GM23338 (cell line): ENCODE data around the gene NUDT2. TPM values are rescaled to one million over a fixed set of nuclear protein-coding genes. Genes with fewer than 3 reads are reported as not detected.

Source experiments
- ATAC-seq: fragments of 200-7000 bp; cut with Tn5 transposase; 3 replicates; pipeline ENCODE4 v1.9.1; 2020
- DNase-seq: peaks from one replicate; pipeline ENCODE4 v3.0.0-alpha.2; 2015; ENCODE audit warnings: low spot score
- H2AFZ ChIP-seq: fragments of 200-600 bp; sonication (generic); 2 replicates; pipeline ENCODE4 v1.8.0; 2016; ENCODE audit warnings: antibody characterized with exemption, mild to moderate bottlenecking, moderate library complexity
- H3F3A ChIP-seq: fragments of 200-600 bp; sonication (generic); replicated peaks from 2 replicates; pipeline ENCODE4 v1.8.0; 2017; ENCODE audit warnings: antibody characterized with exemption, mixed run types, low read depth
- H3K27ac ChIP-seq: fragments of 200-600 bp; sonication (generic); 2 replicates; pipeline ENCODE4 v1.6.1; 2016; ENCODE audit warnings: low read depth
- H3K27me3 ChIP-seq: fragments of 200-600 bp; sonication (generic); 2 replicates; pipeline ENCODE4 v1.8.0; 2016; ENCODE audit warnings: mild to moderate bottlenecking, mixed run types, moderate library complexity; ENCODE audit not compliant: insufficient read depth
- H3K36me3 ChIP-seq: fragments of 200-600 bp; sonication (generic); 2 replicates; pipeline ENCODE4 v1.8.0; 2016; ENCODE audit warnings: mild to moderate bottlenecking; ENCODE audit not compliant: insufficient read depth
- H3K4me1 ChIP-seq: fragments of 200-600 bp; sonication (generic); 2 replicates; pipeline ENCODE4 v1.8.0; 2016; ENCODE audit warnings: mild to moderate bottlenecking, moderate library complexity; ENCODE audit not compliant: insufficient read depth
- H3K4me2 ChIP-seq: fragments of 200-600 bp; sonication (generic); 2 replicates; pipeline ENCODE4 v1.7.1; 2017; ENCODE audit warnings: mixed run types
- H3K4me3 ChIP-seq: fragments of 200-600 bp; sonication (generic); 2 replicates; pipeline ENCODE4 v1.6.1; 2016; ENCODE audit warnings: mixed run types
- H3K79me2 ChIP-seq: fragments of 200-600 bp; sonication (generic); replicated peaks from 2 replicates; pipeline ENCODE4 v1.8.0; 2017; ENCODE audit warnings: mild to moderate bottlenecking; ENCODE audit not compliant: insufficient read depth
- H3K9me2 ChIP-seq: fragments of 200-600 bp; sonication (generic); 2 replicates; pipeline ENCODE4 v1.8.0; 2017; ENCODE audit not compliant: insufficient read depth
- H4K20me1 ChIP-seq: fragments of 200-600 bp; sonication (generic); replicated peaks from 2 replicates; pipeline ENCODE4 v1.8.0; 2017; ENCODE audit warnings: mild to moderate bottlenecking; ENCODE audit not compliant: insufficient read depth
- H3K27ac Mint-ChIP-seq: 2 replicates; pipeline ENCODE4 v1.8.0; 2020; ENCODE audit warnings: inconsistent platforms, mild to moderate bottlenecking, moderate library complexity, mixed read lengths
- H3K27me3 Mint-ChIP-seq: 3 replicates; pipeline ENCODE4 v1.8.0; 2022; ENCODE audit warnings: low read depth, mild to moderate bottlenecking, moderate library complexity, mixed read lengths, inconsistent platforms; ENCODE audit not compliant: insufficient read depth, poor library complexity
- H3K36me3 Mint-ChIP-seq: 3 replicates; pipeline ENCODE4 v1.8.0; 2021; ENCODE audit warnings: low read depth, mild to moderate bottlenecking, inconsistent platforms, moderate library complexity, mixed read lengths
- H3K4me1 Mint-ChIP-seq: 3 replicates; pipeline ENCODE4 v1.8.0; 2020; ENCODE audit warnings: mild to moderate bottlenecking, inconsistent platforms, mixed read lengths
- H3K4me3 Mint-ChIP-seq: 3 replicates; pipeline ENCODE4 v1.8.0; 2021; ENCODE audit warnings: moderate library complexity, mild to moderate bottlenecking, inconsistent platforms, mixed read lengths
- H3K9me3 Mint-ChIP-seq: 3 replicates; pipeline ENCODE4 v1.8.0; 2020; ENCODE audit warnings: moderate library complexity, mild to moderate bottlenecking, inconsistent platforms, mixed read lengths
- CREB1 ChIP-seq: fragments of 250-450 bp; sonication (Bioruptor Pico); IDR thresholded peaks from 2 replicates; pipeline ENCODE4 v1.5.0; 2020; ENCODE audit warnings: low read depth, mild to moderate bottlenecking, moderate library complexity
- CTCF ChIP-seq, 2 experiments: fragments of 200-600 bp in 1 of 2; sonication (generic) in 1 of 2; conservative IDR thresholded peaks; 2 replicates each; pipeline versions ENCODE4 v1.5.1 to v1.6.1; 2016 to 2017; ENCODE audit warnings: antibody characterized with exemption in 2 of 2, low read depth in 2 of 2, mild to moderate bottlenecking in 2 of 2, moderate library complexity in 1 of 2
- ETS1 ChIP-seq: IDR thresholded peaks from 2 replicates; pipeline ENCODE4 v1.6.1; 2016; ENCODE audit warnings: antibody characterized with exemption
- EZH2 ChIP-seq: fragments of 200-600 bp; sonication (generic); IDR thresholded peaks from one replicate; pipeline ENCODE4 v1.8.0; 2017; ENCODE audit warnings: antibody characterized with exemption, mild to moderate bottlenecking, low read depth; ENCODE audit not compliant: unreplicated experiment
- EZH2phosphoT487 ChIP-seq: fragments of 200-600 bp; sonication (generic); IDR thresholded peaks from one replicate; pipeline ENCODE4 v1.8.1; 2018; ENCODE audit warnings: antibody characterized with exemption; ENCODE audit not compliant: unreplicated experiment
- JUNB ChIP-seq: IDR thresholded peaks from one replicate; pipeline ENCODE4 v1.6.1; 2016; ENCODE audit warnings: antibody characterized with exemption; ENCODE audit not compliant: unreplicated experiment
- NANOG ChIP-seq: IDR thresholded peaks from 2 replicates; pipeline ENCODE4 v1.6.1; 2016; ENCODE audit warnings: antibody characterized with exemption, borderline replicate concordance
- POLR2AphosphoS5 ChIP-seq: IDR thresholded peaks from 2 replicates; pipeline ENCODE4 v1.6.1; 2016; ENCODE audit warnings: antibody characterized with exemption, low read depth
- REST ChIP-seq: IDR thresholded peaks from one replicate; pipeline ENCODE4 v1.6.1; 2018; ENCODE audit warnings: antibody characterized with exemption; ENCODE audit not compliant: unreplicated experiment
- STAT1 ChIP-seq: IDR thresholded peaks from one replicate; pipeline ENCODE4 v1.6.1; 2016; ENCODE audit warnings: antibody characterized with exemption; ENCODE audit not compliant: unreplicated experiment
- ZNF114 ChIP-seq: fragments of 250-450 bp; sonication (Bioruptor Pico); IDR thresholded peaks from 2 replicates; pipeline ENCODE4 v1.5.0; 2020; ENCODE audit warnings: mild to moderate bottlenecking, moderate library complexity
- ZNF331 ChIP-seq: fragments of 250-450 bp; sonication (Bioruptor Pico); IDR thresholded peaks from 2 replicates; pipeline ENCODE4 v1.5.0; 2020; ENCODE audit warnings: low read depth, mild to moderate bottlenecking, moderate library complexity
- ZNF462 ChIP-seq: fragments of 250-450 bp; sonication (Bioruptor Pico); IDR thresholded peaks from 2 replicates; pipeline ENCODE4 v1.5.0; 2020; ENCODE audit warnings: mild to moderate bottlenecking, moderate library complexity
- polyA plus RNA-seq: library from polyadenylated mRNA; unstranded; fragments of >200 nt; fragmentation: Nextera tagmentation; extraction: Ambion mirVana; gene quantifications from 2 replicates; pipeline ENCODE4 v1.2.1, GENCODE V29; 2016
- total RNA-seq: library from RNA; depleted of rRNA; stranded (reverse); fragments of >200 nt; shearing (Covaris generic); gene quantifications from 2 replicates; pipeline ENCODE4 v1.2.3, GENCODE V29; 2014

The NUDT2 gene
- total and polyA plus RNA-seq, 2 experiments from 2014 or later: 9.5 to 16.4 TPM

- Histone ChIP-seq H3K9me2 (0 out of 2 replicates have a peak, but pooled peaks cover 3% of the 10 kb centered on the region), H3K36me3 (no peaks in the 10 kb centered on the region), H2AFZ (no peak overlapping the region), H3K4me1 (peaks cover 8% of the 10 kb centered on the region; the same call in 1 of the 2 replicates), H3F3A (no peaks in the 10 kb centered on the region), H3K27me3 (no peaks in the 10 kb centered on the region), H3K79me2 (no peaks in the 10 kb centered on the region), H4K20me1 (no peaks in the 10 kb centered on the region), H3K4me3 (no peak overlapping the region), H3K27ac (no peak overlapping the region), H3K4me2 (no peak overlapping the region)
- peaks cover 10% of the 10 kb centered on the region for H3K4me1 Mint-ChIP-seq
- H3K4me3 Mint-ChIP-seq: no peak overlapping the region
- TF ChIP-seq REST (no peak), STAT1 (no peak), POLR2AphosphoS5 (no peak), ETS1 (no peak), ZNF114 (no peak), ZNF331 (no peak), EZH2phosphoT487 (no peak), NANOG (no peak), CTCF (conservative IDR thresholded peaks at IDR 0.05; ENCODE audit: low read depth in 2 of 2) (no peak), ZNF462 (CRISPR knock-in tag) (no peak), JUNB (no peak), EZH2 (no peak), CREB1 (CRISPR knock-in tag) (no peak)
- H3K27me3 Mint-ChIP-seq: peaks cover 5% of the 10 kb centered on the region
- H3K27ac Mint-ChIP-seq: no peak overlapping the region
- H3K36me3 Mint-ChIP-seq: peaks cover 51% of the 10 kb centered on the region
- no peak for ATAC-seq
- peaks cover 22% of the 10 kb centered on the region for H3K9me3 Mint-ChIP-seq
- no peak for DNase-seq
Observed at GRCh38 chr9:34369636-34370035, 40.3 kb downstream of the NUDT2 start.
